ENCODE data around the gene CASP2. TPM values are rescaled to one million over a fixed set of nuclear protein-coding genes. Genes with fewer than 3 reads are reported as not detected.
A peak's percentile ranks its signal among the peaks of the same experiment; 100 is the strongest.

The CASP2 gene
- total and polyA plus RNA-seq, 2 donors (not counting 1 experiment from before 2014, with no cell fraction given): 9.4 to 22.6 TPM

DNA sequence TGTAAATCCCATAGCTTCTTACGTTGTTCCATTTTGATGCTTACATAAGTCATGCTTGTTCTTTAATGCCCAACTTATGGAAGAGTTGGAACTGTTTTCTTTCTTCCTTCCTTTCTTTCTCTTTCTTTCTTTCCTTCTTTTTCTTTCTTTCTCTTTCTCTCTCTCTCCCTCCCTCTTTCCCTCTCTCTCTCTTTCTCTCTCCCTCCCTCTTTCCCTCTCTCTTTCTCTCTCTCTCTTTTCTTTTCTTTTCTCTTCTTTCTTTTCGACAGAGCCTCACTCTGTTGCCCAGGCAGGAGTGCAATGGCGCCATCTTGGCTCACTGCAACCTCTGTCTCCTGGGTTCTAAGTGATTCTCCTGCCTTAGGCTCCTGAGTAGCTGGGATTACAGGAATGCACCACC is 55.4 kb downstream of the CASP2 start:
- no peak overlapping the region for H3K27ac ChIP-seq (ENCODE audit: insufficient read depth, low read length)
- no peaks in the 10 kb centered on the region for H4K20me1 ChIP-seq (ENCODE audit: control insufficient read depth, extremely low read depth, insufficient read depth, low read length)
- H2AFZ ChIP-seq (ENCODE audit: low read length): no peak overlapping the region
- no peaks in the 10 kb centered on the region for H3K4me1 ChIP-seq (ENCODE audit: control insufficient read depth, extremely low read depth, insufficient read depth, low read length)
- no peak overlapping the region for H3K9ac ChIP-seq (ENCODE audit: insufficient read depth, low read length)
- no peaks in the 10 kb centered on the region for H3K79me2 ChIP-seq (ENCODE audit: control insufficient read depth, insufficient read depth, low read length)
- H3K4me2 ChIP-seq (ENCODE audit: extremely low read depth, insufficient read depth, low read length): no peak overlapping the region
- TF ChIP-seq EZH2 (IDR thresholded peaks at IDR 0.05; ENCODE audit: low read length, missing control alignments) (no peak), CTCF (conservative IDR thresholded peaks at IDR 0.05 in 1 of 2, IDR thresholded peaks at IDR 0.05 in 1 of 2; ENCODE audit: low read depth in 1 of 2, low read length in 2 of 2) (no peak)
- no peak for DNase-seq (ENCODE audit: low read depth in 2 of 2)
- peaks cover 12% of the 10 kb centered on the region for H3K27me3 ChIP-seq (ENCODE audit: control insufficient read depth, insufficient read depth, low read length)
- no peaks in the 10 kb centered on the region for H3K9me3 ChIP-seq (ENCODE audit: control insufficient read depth, insufficient read depth, low read depth, low read length)
- H3K4me3 ChIP-seq (replicated peaks in 1 of 4; ENCODE audit: control extremely low read depth in 1 of 4, insufficient read depth in 1 of 4, low read depth in 3 of 4, low read length in 4 of 4): no peak overlapping the region
- no peaks in the 10 kb centered on the region for H3K36me3 ChIP-seq (ENCODE audit: control insufficient read depth, insufficient read depth, low read length)

DNA sequence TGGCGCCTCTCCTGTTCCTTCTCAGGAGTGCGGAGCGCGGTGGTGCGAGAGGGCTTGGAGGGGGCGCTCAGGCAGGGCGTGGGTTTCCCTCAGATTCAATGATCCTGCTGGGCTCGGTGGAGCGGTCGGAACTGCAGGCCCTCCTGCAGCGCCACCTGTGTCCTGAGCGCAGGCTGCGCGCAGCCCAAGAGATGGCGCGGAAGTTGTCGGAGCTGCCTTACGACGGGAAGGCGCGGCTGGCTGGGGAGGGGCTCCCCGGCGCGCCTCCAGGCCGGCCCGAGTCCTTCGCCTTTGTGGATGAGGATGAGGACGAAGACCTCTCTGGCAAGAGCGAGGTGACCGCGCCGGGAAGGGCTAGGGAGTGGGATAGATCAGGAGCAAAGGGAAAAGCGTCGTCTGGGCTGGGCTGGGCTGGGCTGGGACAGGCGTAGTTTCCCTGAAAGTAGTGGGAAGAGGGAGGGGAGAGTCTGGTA is 57.3 kb downstream of the CASP2 start:
- peak; percentile 23 to 54 for TF ChIP-seq CTCF (conservative IDR thresholded peaks at IDR 0.05 in 1 of 2, IDR thresholded peaks at IDR 0.05 in 1 of 2; ENCODE audit: low read depth in 1 of 2, low read length in 2 of 2)
- TF ChIP-seq EZH2 (IDR thresholded peaks at IDR 0.05; ENCODE audit: low read length, missing control alignments): no peak
- Histone ChIP-seq H3K9ac (ENCODE audit: insufficient read depth, low read length) (no peak overlapping the region), H3K36me3 (ENCODE audit: control insufficient read depth, insufficient read depth, low read length) (no peaks in the 10 kb centered on the region), H3K79me2 (ENCODE audit: control insufficient read depth, insufficient read depth, low read length) (no peaks in the 10 kb centered on the region), H3K4me3 (replicated peaks in 1 of 4; ENCODE audit: control extremely low read depth in 1 of 4, insufficient read depth in 1 of 4, low read depth in 3 of 4, low read length in 4 of 4) (no peak overlapping the region), H3K4me2 (ENCODE audit: extremely low read depth, insufficient read depth, low read length) (peak overlapping the region; percentile 23), H4K20me1 (ENCODE audit: control insufficient read depth, extremely low read depth, insufficient read depth, low read length) (no peaks in the 10 kb centered on the region), H3K27ac (ENCODE audit: insufficient read depth, low read length) (no peak overlapping the region), H3K27me3 (ENCODE audit: control insufficient read depth, insufficient read depth, low read length) (peaks cover 23% of the 10 kb centered on the region), H3K4me1 (ENCODE audit: control insufficient read depth, extremely low read depth, insufficient read depth, low read length) (no peaks in the 10 kb centered on the region), H2AFZ (ENCODE audit: low read length) (peak overlapping the region; percentile 14), H3K9me3 (ENCODE audit: control insufficient read depth, insufficient read depth, low read depth, low read length) (no peaks in the 10 kb centered on the region)
- DNase-seq (ENCODE audit: low read depth in 2 of 2): peak; percentile 49

GRCh38 chr7:143346018-143346417 is 57.9 kb downstream of the CASP2 start:
- H3K27me3 ChIP-seq (ENCODE audit: control insufficient read depth, insufficient read depth, low read length): peaks cover 23% of the 10 kb centered on the region
- H4K20me1 ChIP-seq (ENCODE audit: control insufficient read depth, extremely low read depth, insufficient read depth, low read length): no peaks in the 10 kb centered on the region
- H3K4me1 ChIP-seq (ENCODE audit: control insufficient read depth, extremely low read depth, insufficient read depth, low read length): no peaks in the 10 kb centered on the region
- no peak overlapping the region for H3K4me3 ChIP-seq (replicated peaks in 1 of 4; ENCODE audit: control extremely low read depth in 1 of 4, insufficient read depth in 1 of 4, low read depth in 3 of 4, low read length in 4 of 4)
- no peak overlapping the region for H3K27ac ChIP-seq (ENCODE audit: insufficient read depth, low read length)
- no peaks in the 10 kb centered on the region for H3K36me3 ChIP-seq (ENCODE audit: control insufficient read depth, insufficient read depth, low read length)
- no peak for DNase-seq (ENCODE audit: low read depth in 2 of 2)
- no peaks in the 10 kb centered on the region for H3K9me3 ChIP-seq (ENCODE audit: control insufficient read depth, insufficient read depth, low read depth, low read length)
- no peak overlapping the region for H2AFZ ChIP-seq (ENCODE audit: low read length)
- TF ChIP-seq CTCF (conservative IDR thresholded peaks at IDR 0.05 in 1 of 2, IDR thresholded peaks at IDR 0.05 in 1 of 2; ENCODE audit: low read depth in 1 of 2, low read length in 2 of 2): no peak
- TF ChIP-seq EZH2 (IDR thresholded peaks at IDR 0.05; ENCODE audit: low read length, missing control alignments): no peak
- no peaks in the 10 kb centered on the region for H3K79me2 ChIP-seq (ENCODE audit: control insufficient read depth, insufficient read depth, low read length)
- H3K4me2 ChIP-seq (ENCODE audit: extremely low read depth, insufficient read depth, low read length): no peak overlapping the region
- H3K9ac ChIP-seq (ENCODE audit: insufficient read depth, low read length): no peak overlapping the region

Data from fibroblast of lung (primary cell).